KOPT-K1 (cell line): ENCODE data around the gene ADAMTS10.
A peak's percentile ranks its signal among the peaks of the same experiment; 100 is the strongest.

Experiments
- H3K27ac ChIP-seq: fragments of 200-600 bp; sonication (generic); 2 replicates; pipeline ENCODE4 v1.5.1; 2016; ENCODE audit warnings: antibody characterized with exemption, mild to moderate bottlenecking, low read depth, low read length; ENCODE audit not compliant: poor library complexity, severe bottlenecking
- H3K36me3 ChIP-seq: fragments of 200-600 bp; sonication (generic); 2 replicates; pipeline ENCODE4 v1.5.1; 2017; ENCODE audit warnings: antibody characterized with exemption, mild to moderate bottlenecking, low read length, moderate library complexity; ENCODE audit not compliant: insufficient read depth
- H3K9me3 ChIP-seq: fragments of 200-600 bp; sonication (generic); 2 replicates; pipeline ENCODE4 v1.5.1; 2017; ENCODE audit warnings: antibody characterized with exemption, low read length, mild to moderate bottlenecking; ENCODE audit not compliant: insufficient read depth, poor library complexity, severe bottlenecking

The ADAMTS10 gene

DNA sequence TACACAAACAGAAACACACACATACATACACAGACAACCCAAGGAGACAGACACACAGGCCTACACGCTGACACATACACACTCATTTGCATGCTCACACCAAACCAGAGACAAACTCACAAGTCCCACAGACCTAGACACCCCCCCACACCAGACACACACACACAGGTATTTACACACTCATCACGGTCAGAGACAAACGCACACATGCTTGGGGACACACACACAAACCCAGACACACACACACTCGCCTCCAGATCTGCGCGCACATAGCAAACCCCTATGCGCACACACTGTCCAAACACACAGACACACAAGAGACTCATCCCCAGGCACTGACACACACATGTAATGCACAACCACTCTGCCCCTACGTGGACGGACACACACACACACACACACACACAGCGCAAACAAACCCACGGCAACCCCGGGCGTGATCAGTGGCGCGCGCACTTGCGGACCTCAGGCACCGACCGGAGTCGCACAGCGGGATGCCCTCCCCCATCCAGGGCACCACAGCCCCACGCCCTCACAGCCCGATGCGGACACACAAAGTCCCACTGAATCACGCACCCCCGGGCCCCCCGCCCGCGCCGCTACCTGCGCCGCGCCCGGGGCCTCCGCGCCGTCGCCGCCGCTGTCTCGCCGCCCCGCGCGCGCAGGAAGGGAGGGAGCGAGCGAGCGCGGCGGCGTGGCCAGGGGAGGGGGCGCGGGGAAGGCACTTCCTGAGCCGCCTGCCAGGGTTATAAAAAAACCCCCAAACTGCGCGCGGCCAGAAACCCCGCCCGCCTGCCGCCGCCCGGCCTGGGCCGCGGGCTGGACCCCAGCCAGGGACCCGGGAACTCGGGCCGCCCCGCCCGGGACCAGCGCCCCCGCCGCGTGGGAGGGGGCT, at the start of gene ADAMTS10:
Gene ADAMTS10, minus strand, starts transcription at position 675 of the 895 bp plus-strand sequence. CDS start 5,005 bp downstream, outside the sequence.
- Histone ChIP-seq H3K36me3 (peaks cover 1% of the 10 kb centered on the region; the same call in 1 of the 2 replicates), H3K27ac (peak within 1 kb of the TSS; percentile 67), H3K9me3 (no peaks in the 10 kb centered on the region)

DNA sequence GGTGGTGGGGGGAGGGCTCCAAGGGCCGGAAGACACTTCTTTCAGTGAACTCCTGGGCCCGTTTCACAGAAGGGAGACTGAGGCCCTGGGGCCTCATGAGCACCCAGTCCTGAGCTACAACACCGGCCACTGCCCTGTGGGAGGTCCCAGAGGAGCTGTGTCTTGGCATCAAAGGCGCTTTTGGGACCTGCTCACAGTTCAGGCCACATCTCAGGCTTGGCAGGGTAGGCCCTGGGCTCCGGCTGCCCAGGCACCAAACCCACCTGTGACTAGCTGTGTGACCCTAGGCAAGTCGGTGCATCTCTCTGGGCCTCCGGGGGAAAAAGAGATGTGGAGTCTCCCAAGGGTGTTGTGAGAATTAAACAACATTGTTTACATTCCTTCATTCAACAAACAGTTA, 49.4 kb upstream of the ADAMTS10 start:
- Histone ChIP-seq H3K27ac (peak overlapping the region; percentile 90), H3K36me3 (no peaks in the 10 kb centered on the region; the same call in 1 of the 2 replicates), H3K9me3 (no peaks in the 10 kb centered on the region)

DNA sequence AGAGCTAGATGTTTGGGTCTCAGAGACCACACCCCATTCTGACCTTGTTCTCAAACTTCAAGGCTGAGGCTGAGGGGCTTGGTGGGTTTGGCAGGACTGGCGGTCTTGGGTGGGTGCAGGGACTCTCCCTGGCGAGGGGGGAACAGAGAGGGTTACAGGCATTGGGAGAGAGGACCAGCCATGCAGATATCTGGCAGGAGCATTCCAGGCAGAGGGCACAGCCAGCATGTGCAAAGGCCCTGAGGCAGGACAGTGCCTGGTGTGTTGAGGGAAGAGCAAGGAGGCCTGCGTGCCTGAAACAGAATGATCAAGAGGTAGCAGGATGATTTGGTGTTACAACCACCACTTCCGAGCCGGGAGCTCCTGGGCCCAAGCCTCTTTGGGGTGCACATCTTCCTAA, 47.4 kb upstream of the ADAMTS10 start:
- no peaks in the 10 kb centered on the region; the same call in 1 of the 2 replicates for H3K36me3 ChIP-seq
- H3K27ac ChIP-seq, result peak overlapping the region; percentile 90
- H3K9me3 ChIP-seq, result no peaks in the 10 kb centered on the region

DNA sequence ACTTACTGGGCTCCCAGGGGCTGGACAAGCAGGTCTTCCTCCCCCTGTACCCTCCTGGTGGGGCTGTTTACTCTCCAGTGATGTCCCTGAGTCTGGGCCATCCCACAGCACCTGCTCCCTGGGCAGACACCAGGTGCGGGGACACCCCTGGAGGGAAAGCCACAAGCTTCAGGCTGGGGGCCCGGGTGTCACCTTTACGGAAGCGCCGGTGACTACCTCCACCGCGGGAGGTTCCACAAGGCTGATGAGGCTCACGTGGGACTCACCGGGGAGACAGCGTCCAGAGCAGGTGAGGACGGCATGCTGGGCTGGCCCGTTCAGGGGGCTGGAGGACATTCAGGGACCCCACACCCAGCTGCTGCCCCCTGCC, 44.8 kb upstream of the ADAMTS10 start:
- Histone ChIP-seq H3K27ac (peak overlapping the region; percentile 90), H3K9me3 (no peaks in the 10 kb centered on the region), H3K36me3 (no peaks in the 10 kb centered on the region)

DNA sequence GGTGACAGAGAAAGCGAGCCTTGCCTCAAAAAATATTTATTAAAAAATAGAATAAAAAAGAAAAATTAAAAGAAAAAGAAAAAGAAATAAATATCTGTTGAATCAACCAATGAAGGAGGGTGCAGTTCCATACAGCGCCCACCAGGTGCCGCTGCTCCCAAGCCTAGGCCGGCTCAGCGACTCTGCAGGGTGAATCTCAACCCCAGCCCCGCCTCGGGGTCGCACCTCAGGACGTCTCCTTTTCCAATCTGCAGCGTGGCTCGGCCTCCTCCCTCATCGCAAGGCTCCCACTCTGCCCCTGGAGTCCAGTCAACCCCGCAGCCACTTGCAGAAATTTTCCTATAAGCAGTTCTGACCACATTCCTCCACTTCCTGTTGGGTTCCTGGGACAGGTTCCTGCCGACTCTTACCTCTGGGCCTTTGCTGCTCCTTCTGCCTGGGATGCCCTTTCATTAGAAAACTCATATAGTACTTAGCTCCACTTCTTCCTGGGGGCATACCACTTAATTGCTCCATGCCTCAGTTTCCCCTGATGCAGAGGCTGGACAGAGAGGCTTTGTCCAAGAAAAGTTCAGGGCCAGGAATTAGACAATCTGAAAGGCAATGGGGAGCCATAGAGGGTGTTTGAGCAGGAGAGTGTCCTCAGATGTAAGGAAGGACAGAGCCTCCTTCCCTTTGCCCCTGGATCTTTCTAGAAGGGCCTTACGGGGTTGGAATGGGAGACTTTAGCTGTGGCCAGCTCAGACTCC, 44.2 kb upstream of the ADAMTS10 start:
- Histone ChIP-seq H3K27ac (peak overlapping the region; percentile 90), H3K36me3 (no peaks in the 10 kb centered on the region), H3K9me3 (no peaks in the 10 kb centered on the region)

DNA sequence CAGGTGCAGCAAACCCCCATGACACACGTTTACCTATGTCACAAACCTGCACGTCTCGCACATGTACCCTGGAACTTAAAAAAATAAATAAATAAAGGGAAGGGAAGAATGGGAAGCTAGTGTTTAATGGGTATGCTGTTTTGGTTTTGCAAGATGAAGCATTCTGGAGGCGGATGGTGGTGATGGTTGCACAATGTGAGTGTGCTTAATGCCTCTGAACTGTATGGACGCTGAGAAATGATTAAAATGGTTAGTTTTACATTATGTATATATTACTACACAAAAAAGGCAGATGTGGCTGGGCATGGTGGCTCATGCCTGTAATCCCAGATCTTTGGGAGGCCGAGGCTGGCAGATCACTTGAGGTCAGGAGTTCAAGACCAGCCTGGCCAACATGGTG, 37.7 kb upstream of the ADAMTS10 start:
- no peak overlapping the region for H3K27ac ChIP-seq
- H3K9me3 ChIP-seq, result no peaks in the 10 kb centered on the region
- H3K36me3 ChIP-seq, result no peaks in the 10 kb centered on the region

DNA sequence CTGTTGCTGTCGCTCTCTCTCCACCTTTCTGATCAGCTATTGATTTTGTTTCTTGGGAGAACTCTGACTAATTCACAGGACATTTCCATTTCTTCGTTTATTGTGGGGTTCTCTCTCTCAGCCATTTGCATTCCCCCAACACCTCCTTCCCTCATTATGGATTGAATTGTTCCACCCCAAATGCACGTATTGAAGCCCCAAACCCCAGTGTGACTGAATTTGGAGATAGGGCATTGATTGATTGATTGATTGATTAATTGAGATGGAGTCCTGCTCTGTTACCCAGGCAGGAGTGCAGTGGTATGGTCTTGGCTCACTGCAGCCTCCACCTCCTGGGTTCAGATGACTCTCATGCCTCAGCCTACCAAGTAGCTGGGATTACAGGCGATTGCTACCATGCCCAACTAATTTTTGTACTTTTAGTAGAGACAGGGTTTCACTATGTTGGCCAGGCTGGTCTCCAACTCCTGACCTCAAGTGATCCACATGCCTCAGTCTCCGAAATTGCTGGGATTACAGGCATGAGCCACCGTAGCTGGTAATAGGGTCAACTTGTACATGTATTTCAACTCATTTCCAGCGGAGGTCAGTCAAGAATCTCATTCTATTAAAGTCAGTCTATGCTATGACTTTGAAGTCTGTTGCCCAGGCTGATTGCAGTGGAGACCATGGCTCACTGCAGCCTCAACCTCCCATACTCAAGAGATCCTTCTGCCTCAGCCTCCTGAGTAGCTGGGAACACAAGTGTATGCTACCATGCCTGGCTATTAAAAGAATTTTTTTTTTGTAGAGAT, 33.5 kb upstream of the ADAMTS10 start:
- Histone ChIP-seq H3K9me3 (peaks cover 5% of the 10 kb centered on the region), H3K36me3 (no peaks in the 10 kb centered on the region), H3K27ac (no peak overlapping the region)

DNA sequence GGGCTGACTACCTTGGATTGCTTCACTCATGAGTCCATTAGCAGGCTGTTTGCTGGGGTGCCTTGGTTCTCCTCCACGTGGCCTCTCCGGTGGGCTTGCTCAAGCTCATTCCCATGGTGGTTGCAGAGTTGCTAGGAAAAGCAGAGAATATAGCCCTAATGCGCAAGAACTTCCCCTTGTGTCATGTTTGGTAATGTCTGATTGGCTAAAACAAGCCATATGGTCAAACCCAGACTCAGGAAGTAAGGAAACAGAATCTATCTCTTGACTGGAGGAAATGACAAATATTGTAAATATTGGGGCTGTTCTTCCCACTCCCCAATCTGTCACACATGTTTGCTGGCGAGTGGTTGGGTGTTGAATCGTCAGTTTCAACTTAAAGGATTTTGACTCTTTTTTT, 32.0 kb upstream of the ADAMTS10 start:
- no peak overlapping the region for H3K27ac ChIP-seq

DNA sequence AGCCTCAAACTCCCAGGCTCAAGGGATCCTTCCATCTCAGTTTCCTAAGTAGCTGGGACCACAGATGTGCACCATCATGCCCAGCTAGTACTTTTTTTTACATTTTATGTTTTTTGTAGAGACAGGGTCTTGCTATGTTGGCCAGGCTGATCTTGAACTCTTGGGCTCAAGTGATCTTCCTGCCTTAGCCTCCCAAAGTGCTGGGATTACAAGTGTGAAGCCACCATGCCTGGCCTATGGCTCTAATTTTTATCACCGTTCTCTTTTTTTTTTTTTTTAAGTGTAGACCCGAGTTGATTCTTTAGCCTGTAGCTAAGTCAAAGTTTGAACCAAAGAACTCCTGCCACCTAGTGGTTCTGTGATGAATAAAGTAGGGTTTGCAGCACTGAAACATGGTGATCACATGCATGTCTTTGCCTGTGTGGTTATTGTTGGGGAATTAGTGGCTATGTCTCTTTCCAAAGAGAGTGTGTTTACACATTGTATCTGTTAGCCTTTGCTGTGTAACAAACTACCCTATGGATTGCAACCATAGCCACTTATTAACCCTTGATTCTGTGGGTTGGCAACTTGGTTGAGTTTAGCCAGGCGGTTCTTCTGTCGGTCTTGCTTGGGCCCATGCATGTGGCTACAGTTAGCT, 31.5 kb upstream of the ADAMTS10 start:
- Histone ChIP-seq H3K9me3 (peaks cover 5% of the 10 kb centered on the region), H3K27ac (no peak overlapping the region), H3K36me3 (no peaks in the 10 kb centered on the region)

More for the DNA sequence above, 32.0 kb upstream of the ADAMTS10 start:
- H3K9me3 ChIP-seq, result peaks cover 5% of the 10 kb centered on the region
- no peaks in the 10 kb centered on the region for H3K36me3 ChIP-seq

DNA sequence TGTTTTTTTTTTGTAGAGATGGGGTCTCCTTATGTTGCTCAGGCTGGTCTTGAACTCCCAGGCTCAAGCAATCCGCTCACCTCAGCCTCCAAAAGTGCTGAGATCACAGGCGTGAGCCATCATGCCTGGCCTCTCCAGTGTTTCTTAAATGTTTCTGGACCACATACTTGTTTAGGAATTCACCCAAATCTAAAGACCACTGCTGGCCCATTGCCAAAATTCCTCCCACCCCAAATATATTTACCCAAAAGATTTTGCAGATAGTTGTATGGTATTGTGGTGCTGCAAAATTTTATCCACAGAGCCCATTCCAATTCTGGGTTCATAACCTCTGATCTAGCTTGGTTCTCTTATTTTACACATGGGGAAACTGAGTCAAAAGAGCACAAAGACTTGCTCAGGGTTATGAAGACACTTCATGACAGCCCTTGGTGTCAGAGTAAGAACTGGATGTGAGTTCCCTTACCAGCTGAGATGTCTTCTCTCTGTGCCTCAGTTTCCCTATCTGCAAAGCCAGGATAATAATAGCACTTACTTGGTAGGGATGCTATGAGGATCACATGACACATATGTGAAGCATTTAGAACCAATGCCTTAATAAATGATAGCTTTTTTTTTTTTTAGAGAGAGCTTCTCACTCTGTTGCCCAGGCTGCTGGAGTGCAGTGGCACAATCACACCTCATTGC, 30.8 kb upstream of the ADAMTS10 start:
- Histone ChIP-seq H3K27ac (no peak overlapping the region), H3K36me3 (no peaks in the 10 kb centered on the region), H3K9me3 (peaks cover 5% of the 10 kb centered on the region)

DNA sequence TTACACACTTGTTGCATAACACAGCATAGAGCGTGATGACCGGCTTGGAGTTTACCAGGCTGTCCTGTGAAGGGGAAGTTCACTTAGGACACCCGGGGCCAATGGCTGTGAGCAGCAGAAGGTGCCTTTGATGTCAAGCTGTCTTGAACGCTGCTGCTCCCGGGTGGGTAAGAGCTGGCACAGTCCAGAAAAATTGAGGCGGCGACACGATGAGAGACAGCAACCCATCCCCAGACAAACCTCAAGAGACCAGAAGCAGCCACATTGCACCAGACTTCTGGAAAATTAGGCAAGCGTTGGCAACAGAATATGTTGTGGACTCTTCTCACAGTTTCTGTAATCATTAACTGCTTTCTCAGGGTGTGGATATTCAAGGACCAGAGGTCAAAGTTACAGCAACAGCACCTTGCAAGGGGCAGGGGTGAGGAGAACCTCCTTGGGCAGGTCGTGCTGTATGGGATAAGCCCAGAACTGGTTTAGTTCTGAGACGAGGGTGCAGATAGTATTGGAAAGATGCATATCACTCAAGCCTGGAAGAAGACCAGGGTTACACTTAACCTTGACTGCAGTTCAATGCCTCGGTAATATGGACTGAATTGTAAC, 30.0 kb upstream of the ADAMTS10 start:
- Histone ChIP-seq H3K9me3 (peaks cover 5% of the 10 kb centered on the region), H3K27ac (no peak overlapping the region), H3K36me3 (no peaks in the 10 kb centered on the region)

DNA sequence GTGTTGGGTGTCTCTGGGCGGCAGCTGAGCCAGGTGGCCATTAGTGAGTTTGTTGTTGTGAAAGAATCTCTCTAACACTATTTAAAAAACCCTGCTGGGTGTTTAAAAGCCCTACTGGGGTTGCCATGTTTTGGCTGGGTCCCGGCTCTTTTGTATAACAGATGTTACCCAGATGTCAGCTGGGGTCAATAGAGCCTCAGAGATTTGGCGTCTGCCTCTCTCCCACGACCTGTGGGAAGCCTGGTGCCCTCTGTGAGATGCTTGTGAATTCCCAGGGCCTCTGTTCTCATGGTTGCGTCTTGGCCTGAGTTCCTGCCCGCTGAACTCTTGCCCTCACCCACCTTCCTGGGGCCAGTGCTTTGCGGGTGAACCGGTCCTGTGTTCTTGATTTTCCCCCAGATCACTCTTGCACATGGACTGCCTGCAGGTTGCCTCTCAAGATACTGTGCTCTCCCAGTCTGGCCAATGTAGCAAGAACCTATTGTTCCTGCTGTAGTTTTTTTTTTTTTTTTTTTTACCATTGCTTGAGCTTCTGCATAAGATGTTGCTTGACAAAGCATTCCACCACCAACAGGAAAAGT, 29.4 kb upstream of the ADAMTS10 start:
- no peak overlapping the region for H3K27ac ChIP-seq
- H3K9me3 ChIP-seq, result peaks cover 5% of the 10 kb centered on the region
- H3K36me3 ChIP-seq, result no peaks in the 10 kb centered on the region

DNA sequence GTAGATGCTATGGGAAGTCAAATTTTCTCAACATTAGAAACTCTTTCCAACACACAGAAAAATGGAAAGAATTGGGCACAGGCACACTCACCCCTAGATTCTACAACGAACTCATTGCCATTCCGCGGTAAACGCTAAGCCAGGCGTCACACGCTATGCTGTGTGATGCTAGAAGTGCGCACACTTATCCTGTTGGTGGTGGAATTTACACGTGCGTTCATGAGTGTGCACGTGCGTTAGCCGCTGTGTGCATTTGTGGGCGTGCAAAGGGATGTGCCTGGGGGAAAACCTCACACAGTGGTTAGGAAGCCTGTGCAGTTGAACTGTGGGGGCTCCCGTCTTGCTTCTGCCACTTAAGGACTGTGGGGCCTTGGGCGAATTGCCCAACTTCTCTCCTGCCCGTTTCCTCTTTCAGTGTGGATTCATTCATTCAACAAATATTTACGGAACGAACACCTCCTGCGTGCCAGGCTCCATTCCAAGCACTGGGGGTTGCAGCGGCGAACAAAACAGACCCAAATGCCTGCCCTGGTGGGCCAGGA, 27.6 kb upstream of the ADAMTS10 start:
- H3K36me3 ChIP-seq, result no peaks in the 10 kb centered on the region
- peaks cover 5% of the 10 kb centered on the region for H3K9me3 ChIP-seq
- no peak overlapping the region for H3K27ac ChIP-seq
